Liver (tissue), 9 donors: Measurements from ENCODE around the gene SH2D3A. TPM values are rescaled to one million over a fixed set of nuclear protein-coding genes. Genes with fewer than 3 reads are reported as not detected.
A peak's percentile ranks its signal among the peaks of the same experiment; 100 is the strongest.
"Not testable (repeated sequence)": the region's sequence is repeated elsewhere in the genome, so short reads cannot be mapped to it uniquely, and the experiment has no call there.

Experiments used
- DNase-seq: peaks from one replicate; pipeline ENCODE4 v3.0.0-alpha.2; 2017; ENCODE audit warnings: low spot score
- H3K27ac ChIP-seq, 2 donors: one replicate each; pipeline ENCODE4 v1.7.0; 2013; ENCODE audit warnings: inconsistent platforms in 2 of 2, low read length in 2 of 2, control low read depth in 1 of 2, low read depth in 1 of 2, mild to moderate bottlenecking in 1 of 2
- H3K27me3 ChIP-seq, 4 donors: one replicate each; pipeline versions ENCODE4 v1.6.1 to v1.7.0; 2013; ENCODE audit warnings: low read length in 3 of 4, inconsistent platforms in 1 of 4, mild to moderate bottlenecking in 1 of 4, moderate library complexity in 1 of 4; ENCODE audit not compliant: control insufficient read depth in 4 of 4, insufficient read depth in 4 of 4
- H3K36me3 ChIP-seq, 4 donors: one replicate each; pipeline versions ENCODE4 v1.6.1 to v1.7.0; 2013; ENCODE audit warnings: low read length in 3 of 4, mild to moderate bottlenecking in 3 of 4, low read depth in 1 of 4, moderate library complexity in 1 of 4; ENCODE audit not compliant: control insufficient read depth in 4 of 4, insufficient read depth in 3 of 4
- H3K4me1 ChIP-seq, 4 donors: one replicate each; pipeline versions ENCODE4 v1.6.1 to v1.7.0; 2013; ENCODE audit warnings: low read length in 3 of 4, mild to moderate bottlenecking in 3 of 4, moderate library complexity in 1 of 4; ENCODE audit not compliant: control insufficient read depth in 4 of 4, insufficient read depth in 4 of 4
- H3K4me3 ChIP-seq, 3 donors: one replicate each; pipeline versions ENCODE4 v1.6.1 to v1.7.0; 2013; ENCODE audit warnings: low read length in 3 of 3, control low read depth in 1 of 3, low read depth in 1 of 3, mild to moderate bottlenecking in 1 of 3
- H3K9ac ChIP-seq, 2 donors: one replicate each; pipeline ENCODE4 v1.7.0; 2013; ENCODE audit warnings: low read length in 2 of 2, mild to moderate bottlenecking in 2 of 2, moderate library complexity in 2 of 2, control low read depth in 1 of 2, low read depth in 1 of 2
- H3K9me3 ChIP-seq, 4 donors: one replicate each; pipeline versions ENCODE4 v1.6.1 to v1.7.0; 2013; ENCODE audit warnings: low read length in 3 of 4; ENCODE audit not compliant: control insufficient read depth in 4 of 4
- ATF3 ChIP-seq: IDR thresholded peaks from 2 replicates; pipeline ENCODE4 v1.6.1; 2016; ENCODE audit warnings: antibody characterized with exemption
- FOXA1 ChIP-seq: IDR thresholded peaks from 2 replicates; pipeline ENCODE4 v1.6.1; 2016; ENCODE audit warnings: antibody characterized with exemption
- FOXA2 ChIP-seq: IDR thresholded peaks from 2 replicates; pipeline ENCODE4 v1.6.1; 2016; ENCODE audit warnings: antibody characterized with exemption
- HNF4G ChIP-seq: IDR thresholded peaks from 2 replicates; pipeline ENCODE4 v1.6.1; 2016; ENCODE audit warnings: antibody characterized with exemption
- NR2F2 ChIP-seq: IDR thresholded peaks from 2 replicates; pipeline ENCODE4 v1.6.1; 2016; ENCODE audit warnings: antibody characterized with exemption
- RXRA ChIP-seq, 2 donors: IDR thresholded peaks; 2 replicates each; pipeline ENCODE4 v1.6.1; 2017 to 2018; ENCODE audit warnings: antibody characterized with exemption in 2 of 2, mild to moderate bottlenecking in 1 of 2
- SP1 ChIP-seq: IDR thresholded peaks from 2 replicates; pipeline ENCODE4 v1.6.1; 2018; ENCODE audit warnings: antibody characterized with exemption, mild to moderate bottlenecking
- TAF1 ChIP-seq: conservative IDR thresholded peaks from 2 replicates; pipeline ENCODE4 v1.6.1; 2016; ENCODE audit warnings: antibody characterized with exemption, mild to moderate bottlenecking
- YY1 ChIP-seq: IDR thresholded peaks from 2 replicates; pipeline ENCODE4 v1.6.1; 2016; ENCODE audit warnings: antibody characterized with exemption, mild to moderate bottlenecking
- WGBS: extraction: QIAGEN DNeasy Blood & Tissue Kit; methylation state at CpG from one replicate; pipeline ENCODE4 v1.1.7; 2013; 5-methylcytosine and 5-hydroxymethylcytosine counted together
- polyA plus RNA-seq, 2 donors: library from polyadenylated mRNA; stranded (reverse) in 1 of 2; unstranded in 1 of 2; fragments of 200-250 nt in 1 of 2; fragments of >200 nt in 1 of 2; fragmentation: Nextera tagmentation in 1 of 2; extraction: Ambion mirVana in 1 of 2; gene quantifications; one replicate each; pipeline versions ENCODE4 v1.2.1 to v1.2.3, GENCODE V29; 2013 to 2015
- total RNA-seq, 2 donors: library from RNA; depleted of rRNA; stranded (reverse); fragments of >200 nt; gene quantifications; one replicate each; pipeline ENCODE4 v1.2.3, GENCODE V29; 2014
- TF ChIP-seq, protein P1 (sequence below): IDR thresholded peaks from 2 replicates; pipeline ENCODE4 v1.6.1; 2016; ENCODE audit warnings: antibody characterized with exemption
- TF ChIP-seq, protein P2 (sequence below): IDR thresholded peaks from 2 replicates; pipeline ENCODE4 v1.6.1; 2016; ENCODE audit warnings: antibody characterized with exemption
- TF ChIP-seq, protein P3 (sequence below): fragments of 150-350 bp; IDR thresholded peaks from 2 replicates; pipeline ENCODE4 v1.5.1; 2017; ENCODE audit warnings: improper control_type of control experiment, low read depth, low read length; ENCODE audit not compliant: missing input control
- donor health status: healthy.
- donor health status: healthy.
- donor health status: healthy.
- donor health status: healthy.
- donor health status: healthy.

SH2D3A gene
- total and polyA plus RNA-seq, 4 donors: 0.23 to 1.0 (median 0.77) TPM

- H3K9ac ChIP-seq: peak overlapping the region; percentile 45 to 55
These were observed 5.7 kb upstream of the SH2D3A start for GRCh38 chr19:6772866-6773322.

GRCh38 chr19:6772028-6772865 lies 5.0 kb upstream of the SH2D3A start, which contains the start of gene VAV1:
Gene VAV1, plus strand, starts transcription at chr19:6772708. Its CDS starts 100 bp downstream, at chr19:6772808.
- Histone ChIP-seq H3K9me3 (no peaks in the 10 kb centered on the region), H3K27me3 (no peaks in the 10 kb centered on the region), H3K36me3 (no peaks in the 10 kb centered on the region), H3K4me1 (peaks cover under 1 to 9% (median 6%) of the 10 kb centered on the region in 4 donors), H3K27ac (peak within 1 kb of the TSS; percentile 56 to 72), H3K4me3 (peak within 1 kb of the TSS in 2 of 3 donors; percentile 31 to 43), H3K9ac (peak within 1 kb of the TSS; percentile 45 to 55)
- WGBS: 51% methylated on average over 25 of the region's 25 CpGs
- no peak for DNase-seq
- TF ChIP-seq, protein P1, sequence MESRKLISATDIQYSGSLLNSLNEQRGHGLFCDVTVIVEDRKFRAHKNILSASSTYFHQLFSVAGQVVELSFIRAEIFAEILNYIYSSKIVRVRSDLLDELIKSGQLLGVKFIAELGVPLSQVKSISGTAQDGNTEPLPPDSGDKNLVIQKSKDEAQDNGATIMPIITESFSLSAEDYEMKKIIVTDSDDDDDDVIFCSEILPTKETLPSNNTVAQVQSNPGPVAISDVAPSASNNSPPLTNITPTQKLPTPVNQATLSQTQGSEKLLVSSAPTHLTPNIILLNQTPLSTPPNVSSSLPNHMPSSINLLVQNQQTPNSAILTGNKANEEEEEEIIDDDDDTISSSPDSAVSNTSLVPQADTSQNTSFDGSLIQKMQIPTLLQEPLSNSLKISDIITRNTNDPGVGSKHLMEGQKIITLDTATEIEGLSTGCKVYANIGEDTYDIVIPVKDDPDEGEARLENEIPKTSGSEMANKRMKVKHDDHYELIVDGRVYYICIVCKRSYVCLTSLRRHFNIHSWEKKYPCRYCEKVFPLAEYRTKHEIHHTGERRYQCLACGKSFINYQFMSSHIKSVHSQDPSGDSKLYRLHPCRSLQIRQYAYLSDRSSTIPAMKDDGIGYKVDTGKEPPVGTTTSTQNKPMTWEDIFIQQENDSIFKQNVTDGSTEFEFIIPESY: no peak
- TF ChIP-seq, protein P2, sequence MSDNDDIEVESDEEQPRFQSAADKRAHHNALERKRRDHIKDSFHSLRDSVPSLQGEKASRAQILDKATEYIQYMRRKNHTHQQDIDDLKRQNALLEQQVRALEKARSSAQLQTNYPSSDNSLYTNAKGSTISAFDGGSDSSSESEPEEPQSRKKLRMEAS: no peak
- TF ChIP-seq ATF3: no peak
- TF ChIP-seq SP1: no peak
- TF ChIP-seq HNF4G: no peak
- TF ChIP-seq, protein P3, sequence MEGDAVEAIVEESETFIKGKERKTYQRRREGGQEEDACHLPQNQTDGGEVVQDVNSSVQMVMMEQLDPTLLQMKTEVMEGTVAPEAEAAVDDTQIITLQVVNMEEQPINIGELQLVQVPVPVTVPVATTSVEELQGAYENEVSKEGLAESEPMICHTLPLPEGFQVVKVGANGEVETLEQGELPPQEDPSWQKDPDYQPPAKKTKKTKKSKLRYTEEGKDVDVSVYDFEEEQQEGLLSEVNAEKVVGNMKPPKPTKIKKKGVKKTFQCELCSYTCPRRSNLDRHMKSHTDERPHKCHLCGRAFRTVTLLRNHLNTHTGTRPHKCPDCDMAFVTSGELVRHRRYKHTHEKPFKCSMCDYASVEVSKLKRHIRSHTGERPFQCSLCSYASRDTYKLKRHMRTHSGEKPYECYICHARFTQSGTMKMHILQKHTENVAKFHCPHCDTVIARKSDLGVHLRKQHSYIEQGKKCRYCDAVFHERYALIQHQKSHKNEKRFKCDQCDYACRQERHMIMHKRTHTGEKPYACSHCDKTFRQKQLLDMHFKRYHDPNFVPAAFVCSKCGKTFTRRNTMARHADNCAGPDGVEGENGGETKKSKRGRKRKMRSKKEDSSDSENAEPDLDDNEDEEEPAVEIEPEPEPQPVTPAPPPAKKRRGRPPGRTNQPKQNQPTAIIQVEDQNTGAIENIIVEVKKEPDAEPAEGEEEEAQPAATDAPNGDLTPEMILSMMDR: peak; percentile 14

More at GRCh38 chr19:6772866-6773322, 5.7 kb upstream of the SH2D3A start:
- Histone ChIP-seq H3K27me3 (no peaks in the 10 kb centered on the region), H3K4me1 (peaks cover 0 to 3% (median 2%) of the 10 kb centered on the region in 4 donors), H3K4me3 (peak overlapping the region in 2 of 3 donors; percentile 31 to 43), H3K9me3 (no peaks in the 10 kb centered on the region), H3K27ac (peak overlapping the region; percentile 56 to 72), H3K36me3 (no peaks in the 10 kb centered on the region)
- no peak for DNase-seq
- WGBS: 55% methylated on average over 14 of the region's 14 CpGs
- TF ChIP-seq RXRA (IDR thresholded peaks at IDR 0.05): no peak
- TF ChIP-seq YY1: no peak
- TF ChIP-seq SP1: no peak
- TF ChIP-seq ATF3: no peak
- TF ChIP-seq, protein P1: no peak
- no peak for TF ChIP-seq FOXA2
- no peak for TF ChIP-seq FOXA1
- no peak for TF ChIP-seq TAF1
- no peak for TF ChIP-seq NR2F2

- 83% methylated on average over 7 of the region's 7 CpGs for WGBS
- not testable (repeated sequence) for H3K36me3 ChIP-seq, H3K27ac ChIP-seq, H3K27me3 ChIP-seq, H3K9ac ChIP-seq, H3K9me3 ChIP-seq, H3K4me3 ChIP-seq, DNase-seq
- peaks cover 6 to 16% (median 10%) of the 10 kb centered on the region in 4 donors for H3K4me1 ChIP-seq
These were observed 4.4 kb upstream of the SH2D3A start for GRCh38 chr19:6771648-6772027.
